ENCODE results near the gene APLF.
"Not testable (repeated sequence)": the region's sequence is repeated elsewhere in the genome, so short reads cannot be mapped to it uniquely, and the experiment has no call there.

The APLF gene

GRCh38 chr2:68487773-68488355 lies 20.5 kb downstream of the APLF start:
- TF ChIP-seq NFRKB (IDR thresholded peaks at IDR 0.05) = no peak
- no peak for TF ChIP-seq SP1 (IDR thresholded peaks at IDR 0.05)
- no peak for TF ChIP-seq ZNF384 (IDR thresholded peaks at IDR 0.05)
- no peak for TF ChIP-seq ELF4 (IDR thresholded peaks at IDR 0.05)
- TF ChIP-seq, protein P1, sequence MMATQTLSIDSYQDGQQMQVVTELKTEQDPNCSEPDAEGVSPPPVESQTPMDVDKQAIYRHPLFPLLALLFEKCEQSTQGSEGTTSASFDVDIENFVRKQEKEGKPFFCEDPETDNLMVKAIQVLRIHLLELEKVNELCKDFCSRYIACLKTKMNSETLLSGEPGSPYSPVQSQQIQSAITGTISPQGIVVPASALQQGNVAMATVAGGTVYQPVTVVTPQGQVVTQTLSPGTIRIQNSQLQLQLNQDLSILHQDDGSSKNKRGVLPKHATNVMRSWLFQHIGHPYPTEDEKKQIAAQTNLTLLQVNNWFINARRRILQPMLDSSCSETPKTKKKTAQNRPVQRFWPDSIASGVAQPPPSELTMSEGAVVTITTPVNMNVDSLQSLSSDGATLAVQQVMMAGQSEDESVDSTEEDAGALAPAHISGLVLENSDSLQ (IDR thresholded peaks at IDR 0.05) = no peak
- TF ChIP-seq BHLHE40 (IDR thresholded peaks at IDR 0.05; ENCODE audit: borderline replicate concordance) = no peak
- TF ChIP-seq L3MBTL2 (conservative IDR thresholded peaks at IDR 0.05) = no peak
- no peak for TF ChIP-seq LEF1 (IDR thresholded peaks at IDR 0.05; ENCODE audit: borderline replicate concordance)
- CTCF ChIA-PET = interaction anchor here (0.6 to 1.1 kb wide), 8 partner anchors 13 to 1083 kb away, joined by 3 to 7 read pairs (median 4); no protein-coding TSS in a partner anchor
- POLR2A ChIA-PET = interaction anchor here (0.9 kb wide), 1 partner anchor 13 kb away, joined by 3 read pairs; no protein-coding TSS in a partner anchor
- no peak for DNase-seq (ENCODE audit: extremely low spot score)

DNA sequence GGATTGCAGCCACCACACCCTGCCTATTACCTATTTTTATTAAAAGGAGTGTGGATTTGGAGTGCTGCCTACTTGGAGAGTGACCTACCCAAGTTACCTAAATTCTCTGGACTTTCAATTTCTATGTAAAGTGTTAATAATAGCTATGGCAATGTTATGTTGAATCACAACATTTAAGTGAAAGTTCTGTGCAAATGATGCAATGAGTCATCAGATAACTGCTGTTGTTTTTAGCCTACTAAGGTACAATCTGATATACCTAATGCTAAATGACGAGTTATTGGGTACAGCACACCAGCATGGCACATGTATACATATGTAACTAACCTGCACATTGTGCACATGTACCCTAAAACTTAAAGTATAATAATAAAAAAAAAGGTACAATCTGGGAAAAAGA lies 21.2 kb downstream of the APLF start:
- DNase-seq (ENCODE audit: extremely low spot score); CTCF ChIA-PET; POLR2A ChIA-PET: not testable (repeated sequence)

- CTCF ChIA-PET = no interaction called here
- POLR2A ChIA-PET = no interaction called here
- no peak for DNase-seq (ENCODE audit: extremely low spot score)
- TF ChIP-seq SP1 (IDR thresholded peaks at IDR 0.05) (no peak), ZNF384 (IDR thresholded peaks at IDR 0.05) (no peak), CTBP1 (IDR thresholded peaks at IDR 0.05; ENCODE audit: borderline replicate concordance) (no peak), TARDBP (IDR thresholded peaks at IDR 0.05) (no peak), NFRKB (IDR thresholded peaks at IDR 0.05) (no peak), L3MBTL2 (conservative IDR thresholded peaks at IDR 0.05) (no peak), FOXM1 (IDR thresholded peaks at IDR 0.05; ENCODE audit: borderline replicate concordance) (no peak), ELF4 (IDR thresholded peaks at IDR 0.05) (no peak), LEF1 (IDR thresholded peaks at IDR 0.05; ENCODE audit: borderline replicate concordance) (no peak), FOXA1 (IDR thresholded peaks at IDR 0.05) (no peak), FOXK2 (IDR thresholded peaks at IDR 0.05) (no peak), ARNT (IDR thresholded peaks at IDR 0.05) (no peak), HDGF (IDR thresholded peaks at IDR 0.05; ENCODE audit: borderline replicate concordance) (no peak), BHLHE40 (IDR thresholded peaks at IDR 0.05; ENCODE audit: borderline replicate concordance) (no peak), SUZ12 (IDR thresholded peaks at IDR 0.05) (no peak)
- TF ChIP-seq, protein P1 (IDR thresholded peaks at IDR 0.05) = no peak
Observed at GRCh38 chr2:68489282-68489681, 21.9 kb downstream of the APLF start.

DNA sequence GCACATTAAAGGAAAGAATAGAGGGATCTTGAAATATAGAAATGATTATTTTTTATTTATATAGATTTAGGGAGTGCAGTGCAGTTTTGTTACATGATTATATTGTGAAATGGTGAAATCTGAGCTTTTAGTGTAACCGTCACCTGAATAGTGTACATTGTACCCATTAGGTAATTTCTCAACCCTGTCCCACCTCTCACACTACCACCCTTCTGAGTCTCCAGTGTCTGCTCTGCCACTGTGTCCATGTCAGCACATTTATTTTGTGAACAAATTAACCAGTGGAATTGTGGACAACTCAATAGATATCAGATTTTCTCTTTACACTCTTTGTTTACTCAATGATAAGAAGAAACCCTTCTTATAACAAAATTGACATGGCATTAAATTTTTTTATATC lies 24.2 kb downstream of the APLF start:
- CTCF ChIA-PET = no interaction called here
- DNase-seq (ENCODE audit: extremely low spot score) = no peak
- TF ChIP-seq ELF4 (IDR thresholded peaks at IDR 0.05) (no peak), ARNT (IDR thresholded peaks at IDR 0.05) (no peak), NFRKB (IDR thresholded peaks at IDR 0.05) (no peak), SUZ12 (IDR thresholded peaks at IDR 0.05) (no peak), HDGF (IDR thresholded peaks at IDR 0.05; ENCODE audit: borderline replicate concordance) (no peak)
- POLR2A ChIA-PET = no interaction called here

DNA sequence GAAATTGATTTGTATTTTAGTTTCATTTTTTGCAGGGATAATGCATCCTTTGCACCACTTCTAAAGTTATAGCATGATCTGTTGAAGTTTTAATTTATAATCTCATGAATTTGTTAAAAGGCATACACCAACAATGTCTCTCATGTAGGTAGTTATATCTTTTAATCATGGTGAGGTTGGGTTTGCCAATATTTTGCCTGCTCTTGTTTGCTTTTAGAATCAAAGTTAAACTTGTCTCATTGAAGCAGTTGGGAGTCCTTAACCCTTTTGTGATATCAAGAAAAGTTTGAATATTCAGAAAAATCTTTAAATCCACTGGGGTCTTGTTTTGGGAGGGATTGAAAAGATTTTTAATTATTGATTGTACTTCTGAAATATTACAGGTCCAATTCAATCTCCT lies 31.7 kb downstream of the APLF start:
- DNase-seq (ENCODE audit: extremely low spot score) = no peak
- CTCF ChIA-PET = no interaction called here
- TF ChIP-seq FOXA1 (IDR thresholded peaks at IDR 0.05) (no peak), FOXM1 (IDR thresholded peaks at IDR 0.05; ENCODE audit: borderline replicate concordance) (no peak)
- POLR2A ChIA-PET = no interaction called here

DNA sequence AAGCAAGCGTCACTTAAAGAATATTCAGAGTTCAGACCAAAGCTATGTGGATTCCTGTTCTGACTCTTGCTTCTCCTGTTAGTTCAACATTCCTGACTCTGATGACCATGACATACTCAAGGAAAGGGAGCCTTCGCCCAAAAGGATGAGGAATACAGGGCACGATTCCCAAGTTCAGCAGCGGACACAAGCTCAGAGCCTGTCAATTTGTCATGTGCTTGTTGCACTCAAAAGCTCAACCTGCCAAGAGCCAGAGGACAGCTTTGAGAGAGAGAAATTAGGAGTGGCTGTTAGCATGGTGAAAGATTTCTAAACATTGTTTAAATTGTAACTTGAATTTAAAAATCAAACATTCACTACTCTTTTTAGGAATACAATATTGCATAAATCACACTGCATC lies 33.3 kb downstream of the APLF start:
- ChIA-PET POLR2A (no interaction called here), CTCF (no interaction called here)
- TF ChIP-seq TARDBP (IDR thresholded peaks at IDR 0.05) (no peak), L3MBTL2 (conservative IDR thresholded peaks at IDR 0.05) (no peak), FOXM1 (IDR thresholded peaks at IDR 0.05; ENCODE audit: borderline replicate concordance) (no peak), FOXK2 (IDR thresholded peaks at IDR 0.05) (no peak), SUZ12 (IDR thresholded peaks at IDR 0.05) (no peak), ELF4 (IDR thresholded peaks at IDR 0.05) (no peak), CTBP1 (IDR thresholded peaks at IDR 0.05; ENCODE audit: borderline replicate concordance) (no peak), BHLHE40 (IDR thresholded peaks at IDR 0.05; ENCODE audit: borderline replicate concordance) (no peak), FOXA1 (IDR thresholded peaks at IDR 0.05) (no peak), LEF1 (IDR thresholded peaks at IDR 0.05; ENCODE audit: borderline replicate concordance) (no peak), NFRKB (IDR thresholded peaks at IDR 0.05) (no peak), SP1 (IDR thresholded peaks at IDR 0.05) (no peak)
- TF ChIP-seq, protein P1 (IDR thresholded peaks at IDR 0.05) = no peak

DNA sequence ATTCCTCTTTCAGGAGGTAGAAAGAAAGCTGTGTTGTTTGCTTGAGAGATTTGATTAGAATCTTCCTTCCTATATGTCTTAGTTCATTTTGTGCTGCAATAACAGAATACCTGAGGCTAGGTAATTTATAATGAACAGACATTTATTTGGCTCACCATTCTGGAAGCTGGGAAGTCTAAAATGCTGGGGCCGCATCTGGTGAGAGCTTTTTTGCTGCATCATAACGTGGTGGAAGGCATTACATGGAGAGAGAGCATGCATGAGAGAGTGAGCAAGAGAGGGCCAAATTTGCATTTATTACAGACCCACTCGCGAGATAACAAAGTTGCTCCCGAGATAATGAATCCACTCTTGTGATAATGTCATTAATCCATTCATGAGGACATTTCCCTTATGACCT lies 34.4 kb downstream of the APLF start:
- ChIA-PET CTCF (no interaction called here), POLR2A (no interaction called here)
- TF ChIP-seq, protein P1 (IDR thresholded peaks at IDR 0.05) = no peak
- TF ChIP-seq BHLHE40 (IDR thresholded peaks at IDR 0.05; ENCODE audit: borderline replicate concordance) = no peak
- TF ChIP-seq NFRKB (IDR thresholded peaks at IDR 0.05) = no peak
- no peak for TF ChIP-seq ZNF384 (IDR thresholded peaks at IDR 0.05)
- no peak for TF ChIP-seq LEF1 (IDR thresholded peaks at IDR 0.05; ENCODE audit: borderline replicate concordance)
- TF ChIP-seq FOXK2 (IDR thresholded peaks at IDR 0.05) = no peak
- no peak for TF ChIP-seq SP1 (IDR thresholded peaks at IDR 0.05)
- TF ChIP-seq SUZ12 (IDR thresholded peaks at IDR 0.05) = no peak
- TF ChIP-seq L3MBTL2 (conservative IDR thresholded peaks at IDR 0.05) = no peak
- no peak for TF ChIP-seq FOXM1 (IDR thresholded peaks at IDR 0.05; ENCODE audit: borderline replicate concordance)
- no peak for DNase-seq (ENCODE audit: extremely low spot score)

More for the DNA sequence above, 33.3 kb downstream of the APLF start:
- no peak for DNase-seq (ENCODE audit: extremely low spot score)
